PC-3 (cell line): ENCODE results near the gene BPIFA3.

ENCODE experiments used
- CTCF ChIP-seq: fragments of 300-600 bp; sonication (generic); conservative IDR thresholded peaks from 2 replicates; pipeline ENCODE4 v1.5.1; 2017; ENCODE audit warnings: antibody characterized with exemption, low read depth, mild to moderate bottlenecking, low read length
- EZH2 ChIP-seq: fragments of 300-600 bp; sonication (generic); IDR thresholded peaks from one replicate; pipeline ENCODE4 v1.6.1; 2017; ENCODE audit warnings: antibody characterized with exemption, mild to moderate bottlenecking, low read length; ENCODE audit not compliant: unreplicated experiment
- EZH2phosphoT487 ChIP-seq: fragments of 300-600 bp; sonication (generic); IDR thresholded peaks from 2 replicates; pipeline ENCODE4 v1.6.1; 2018; ENCODE audit warnings: mild to moderate bottlenecking, antibody characterized with exemption, low read length, borderline replicate concordance

- TF ChIP-seq CTCF (no peak), EZH2phosphoT487 (no peak), EZH2 (no peak)
Observed at GRCh38 chr20:33263784-33264183, 46.6 kb downstream of the BPIFA3 start.
